GM19455 (cell line): ENCODE results near the gene CHAMP1.

ENCODE experiments used
- ATAC-seq: cut with Tn5 transposase; IDR thresholded peaks from one replicate; pipeline ENCODE4 v1.9.1; 2021; ENCODE audit not compliant: unreplicated experiment

The CHAMP1 gene

DNA sequence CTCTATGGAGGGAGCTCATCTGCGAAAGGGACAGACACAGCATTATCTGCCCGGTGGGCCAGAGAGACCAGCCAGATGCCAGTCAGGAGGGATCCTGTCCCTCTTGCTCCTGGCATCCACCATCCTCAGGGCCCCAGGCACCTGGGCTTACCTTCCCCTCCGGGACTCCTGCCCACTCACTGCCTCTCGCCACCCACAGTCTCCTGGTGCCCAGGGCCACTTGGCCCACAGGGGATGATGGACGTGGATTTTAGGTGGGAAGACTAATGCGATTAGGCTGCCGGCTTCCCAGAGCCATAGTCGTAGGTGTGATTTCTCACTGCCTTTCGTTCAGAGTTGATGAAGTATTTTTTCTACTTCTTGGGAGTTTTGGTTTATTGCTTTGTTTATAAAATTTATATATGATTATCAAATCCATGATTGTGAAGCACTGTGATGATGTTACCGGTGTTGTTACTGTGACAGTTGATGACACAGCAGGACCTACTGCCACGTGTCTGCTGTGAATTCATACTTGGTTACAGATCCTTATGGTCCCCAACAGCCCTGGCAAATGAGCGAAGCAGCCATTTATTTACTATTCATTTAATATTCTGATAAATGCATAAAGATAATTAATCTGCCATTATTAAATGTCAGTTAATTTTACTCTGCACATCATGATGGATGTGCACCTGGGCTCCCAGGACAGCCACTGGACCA is 14.5 kb upstream of the CHAMP1 start:
- ATAC-seq, result no peak

DNA sequence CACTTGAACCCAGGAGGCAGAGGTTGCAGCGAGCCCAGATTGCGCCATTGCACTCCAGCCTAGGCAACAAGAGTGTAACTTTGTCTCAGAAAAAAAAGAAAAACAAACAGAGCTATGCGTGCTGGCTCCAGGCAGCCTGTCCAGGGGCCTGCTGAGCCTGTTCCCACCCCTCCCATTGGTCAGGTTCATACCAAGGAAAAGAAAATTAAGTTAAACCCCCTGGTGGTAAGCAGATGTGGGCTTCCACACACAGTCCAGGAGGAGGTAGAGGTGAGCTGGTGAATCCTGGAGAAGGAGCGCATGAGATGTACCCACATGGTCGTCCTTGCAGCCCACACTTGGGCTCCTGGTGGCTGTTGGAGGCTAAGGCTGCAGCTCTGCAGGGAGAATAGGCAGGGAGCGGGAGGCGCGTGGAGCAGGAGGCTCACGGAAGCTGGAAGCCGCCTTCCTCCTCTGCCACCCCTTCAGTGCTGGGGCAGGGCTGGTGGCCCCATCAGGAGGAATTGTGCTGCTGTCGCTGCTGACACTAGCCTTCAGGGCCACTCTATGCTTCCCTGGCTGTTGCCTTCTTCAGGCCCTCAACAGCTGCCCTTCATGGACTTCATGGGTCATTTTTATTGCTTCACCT is 10.5 kb upstream of the CHAMP1 start:
- no peak for ATAC-seq

- no peak for ATAC-seq
Observed at GRCh38 chr13:114304346-114305034, 9.8 kb upstream of the CHAMP1 start.

- ATAC-seq, result no peak
Observed at GRCh38 chr13:114309086-114309485, 5.2 kb upstream of the CHAMP1 start.

- no peak for ATAC-seq
Observed at GRCh38 chr13:114309806-114310410, 4.4 kb upstream of the CHAMP1 start.

- ATAC-seq, result no peak
Observed at GRCh38 chr13:114310956-114311355, 3.3 kb upstream of the CHAMP1 start.

- ATAC-seq, result no peak
Observed at GRCh38 chr13:114311387-114311786, 2.9 kb upstream of the CHAMP1 start.

DNA sequence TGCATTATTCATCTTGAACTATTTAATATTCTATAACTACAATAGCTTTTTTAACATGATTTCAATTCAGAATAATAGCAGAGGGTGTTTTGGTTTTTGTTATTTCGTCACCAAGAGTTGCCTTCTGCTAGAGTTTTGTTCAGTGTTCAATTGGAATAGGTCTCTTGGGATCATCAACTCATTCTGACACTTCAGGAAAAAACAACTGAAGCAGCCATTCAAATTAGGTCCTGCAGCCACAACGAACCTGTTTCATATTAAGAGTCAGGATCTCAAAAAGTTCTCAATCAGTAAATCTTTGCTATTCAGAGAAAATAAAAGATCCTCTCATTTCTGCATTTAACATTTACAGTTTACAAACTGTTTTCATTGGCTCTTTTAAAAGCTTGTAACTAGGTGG is 2.4 kb upstream of the CHAMP1 start:
- no peak for ATAC-seq

DNA sequence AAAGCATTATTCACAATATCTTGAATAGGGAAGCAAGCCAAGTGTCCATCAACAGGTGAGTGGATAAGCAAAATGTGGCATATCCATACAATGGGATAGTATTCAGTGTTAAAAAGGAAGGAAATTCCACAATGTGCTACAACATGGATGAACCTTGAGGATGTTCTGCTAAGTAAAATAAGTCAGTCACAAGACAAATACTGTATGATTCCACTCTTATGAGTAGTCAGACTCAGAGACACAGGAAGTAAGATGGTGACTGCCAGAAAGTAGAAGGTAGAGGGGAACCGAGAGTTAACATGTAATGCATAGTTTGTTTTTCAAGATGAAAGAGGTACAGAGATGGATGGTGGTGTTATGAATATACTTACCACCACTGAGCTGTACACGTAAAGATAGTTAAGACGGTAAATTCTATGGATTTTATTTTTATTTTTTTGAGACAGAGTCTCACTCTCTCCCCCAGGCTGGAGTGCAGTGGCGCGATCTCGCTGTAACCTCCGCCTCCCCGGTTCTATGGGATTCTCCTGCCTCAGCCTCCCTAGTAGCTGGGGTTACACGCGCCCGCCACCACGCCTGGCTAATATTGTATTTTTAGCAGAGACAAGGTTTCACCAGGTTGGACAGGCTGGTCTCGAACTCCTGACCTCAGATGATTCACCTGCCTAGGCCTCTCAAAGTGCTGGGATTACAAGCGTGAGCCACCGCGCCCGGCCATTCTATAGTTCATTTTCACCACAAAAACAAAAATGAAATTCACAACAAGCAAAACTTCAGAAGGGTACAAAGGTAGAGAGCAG is 1.0 kb upstream of the CHAMP1 start:
- ATAC-seq, result no peak

GRCh38 chr13:114315074-114315785 is 927 bp downstream of the CHAMP1 start:
- no peak for ATAC-seq

DNA sequence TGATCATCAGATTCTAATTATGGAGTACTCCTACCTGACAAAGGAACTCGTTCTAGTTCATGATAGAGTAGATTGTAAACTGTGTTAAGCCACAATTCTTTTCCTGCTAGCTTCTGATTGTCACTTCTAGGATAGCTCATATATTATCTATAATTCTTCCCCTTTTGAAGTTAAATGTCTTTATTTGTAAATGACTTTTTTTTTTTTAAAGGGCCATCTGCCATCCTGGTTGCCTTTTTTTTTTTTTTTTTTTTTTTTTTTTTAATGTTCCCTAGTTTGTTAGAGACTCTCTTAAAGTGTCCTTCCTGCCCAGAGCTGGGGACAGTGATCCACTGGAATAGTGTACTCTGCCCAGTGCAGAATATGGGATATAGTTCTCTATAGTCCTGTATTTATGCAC is 4.3 kb downstream of the CHAMP1 start:
- no peak for ATAC-seq

DNA sequence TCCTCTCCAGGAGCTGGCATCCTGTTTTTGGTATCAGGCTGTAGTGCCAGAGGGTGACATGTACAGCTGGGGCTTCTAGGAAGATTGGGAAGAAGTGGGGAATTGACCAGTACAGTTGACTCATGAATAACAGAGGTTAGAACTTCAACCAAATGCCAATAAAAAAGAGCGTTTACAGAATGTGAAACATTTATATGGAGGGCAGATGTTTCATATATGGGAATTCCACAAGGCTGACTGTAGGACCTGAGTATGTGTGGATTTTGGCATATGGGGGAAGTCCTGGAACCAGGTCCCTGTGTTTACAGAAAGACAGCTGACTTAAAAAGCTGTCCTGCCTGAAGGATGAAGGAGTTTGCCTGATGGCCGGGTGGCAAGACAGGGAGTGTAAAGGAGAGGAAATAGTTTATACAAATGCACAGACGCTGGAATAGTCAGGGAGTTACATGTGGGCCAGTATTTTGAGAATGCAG is 5.2 kb downstream of the CHAMP1 start:
- ATAC-seq, result no peak

- ATAC-seq, result no peak
Observed at GRCh38 chr13:114320065-114320464, 5.8 kb downstream of the CHAMP1 start.

GRCh38 chr13:114321256-114321655 is 7.0 kb downstream of the CHAMP1 start:
- no peak for ATAC-seq

DNA sequence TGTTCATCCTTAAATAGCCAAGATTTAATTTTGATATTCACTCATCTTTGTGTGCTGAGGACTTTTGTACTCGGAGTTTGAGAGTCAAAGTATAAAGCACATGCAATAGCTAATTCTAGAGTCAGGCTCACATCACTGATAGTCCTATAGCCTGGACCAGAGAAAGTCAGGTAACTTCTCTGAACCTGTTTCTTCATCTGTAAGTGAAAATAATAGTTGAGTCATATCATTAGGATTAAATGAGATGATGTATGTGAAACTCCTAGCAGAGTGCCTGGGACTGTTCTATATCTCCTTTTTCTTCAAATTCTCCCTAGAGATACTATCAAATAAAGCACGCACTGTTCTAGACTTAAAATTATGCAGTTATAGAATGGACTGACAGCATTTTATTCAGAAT is 9.0 kb downstream of the CHAMP1 start:
- no peak for ATAC-seq

- ATAC-seq, result no peak
Observed at GRCh38 chr13:114324334-114324733, 10.0 kb downstream of the CHAMP1 start.

DNA sequence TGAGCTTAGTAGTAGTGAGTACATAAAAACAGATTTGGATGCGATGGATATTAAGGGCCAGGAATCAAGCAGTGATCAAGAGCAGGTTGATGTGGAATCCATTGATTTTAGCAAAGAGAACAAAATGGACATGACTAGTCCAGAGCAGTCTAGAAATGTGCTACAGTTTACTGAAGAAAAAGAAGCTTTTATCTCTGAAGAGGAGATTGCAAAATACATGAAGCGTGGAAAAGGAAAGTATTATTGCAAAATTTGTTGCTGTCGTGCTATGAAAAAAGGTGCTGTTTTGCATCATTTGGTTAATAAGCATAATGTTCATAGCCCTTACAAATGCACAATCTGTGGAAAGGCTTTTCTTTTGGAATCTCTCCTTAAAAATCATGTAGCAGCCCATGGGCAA is 11.4 kb downstream of the CHAMP1 start:
- no peak for ATAC-seq

DNA sequence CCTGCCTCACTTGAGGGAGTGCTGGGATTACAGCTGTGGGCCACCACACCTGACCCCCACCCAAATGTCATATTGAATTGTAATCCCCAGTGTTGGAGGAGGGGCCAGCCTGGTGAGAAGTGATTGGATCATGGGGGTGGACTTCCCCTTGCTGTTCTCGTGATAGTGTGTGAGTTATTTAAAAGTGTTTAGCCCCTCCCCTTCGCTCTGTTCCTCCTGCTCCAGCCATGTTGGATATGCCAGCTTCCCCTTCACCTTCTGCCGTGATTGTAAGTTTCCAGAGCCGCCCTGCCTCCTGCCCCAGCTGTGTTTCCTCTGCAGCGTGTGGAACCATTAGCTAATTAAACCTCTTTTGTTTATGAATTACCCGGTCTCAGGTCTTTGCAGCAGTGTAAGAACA is 13.7 kb downstream of the CHAMP1 start:
- ATAC-seq, result no peak

- no peak for ATAC-seq
Observed at GRCh38 chr13:114328595-114328994, 14.3 kb downstream of the CHAMP1 start.

GRCh38 chr13:114330086-114330485 is 15.8 kb downstream of the CHAMP1 start:
- no peak for ATAC-seq
